HG03139 (cell line): ENCODE measurements around the gene NT5C3B.
"Not testable (repeated sequence)": the region's sequence is repeated elsewhere in the genome, so short reads cannot be mapped to it uniquely, and the experiment has no call there.

Experiments used
- ATAC-seq: cut with Tn5 transposase; IDR thresholded peaks from one replicate; pipeline ENCODE4 v1.9.1; 2021; ENCODE audit not compliant: unreplicated experiment

NT5C3B gene

GRCh38 chr17:41835800-41836549, at the start of gene NT5C3B:
TSS of gene NT5C3B (minus strand) at chr17:41836232. CDS start at chr17:41836193, 39 bp downstream.
- no peak for ATAC-seq

- no peak for ATAC-seq
Observed at GRCh38 chr17:41885733-41886132, 49.7 kb upstream of the NT5C3B start.

GRCh38 chr17:41882756-41883155, 46.7 kb upstream of the NT5C3B start:
- ATAC-seq = no peak

- no peak for ATAC-seq
Observed at GRCh38 chr17:41880130-41880529, 44.1 kb upstream of the NT5C3B start.

- ATAC-seq = not testable (repeated sequence)
Observed at GRCh38 chr17:41874293-41874670, 38.2 kb upstream of the NT5C3B start.

- no peak for ATAC-seq
Observed at GRCh38 chr17:41873559-41874292, 37.7 kb upstream of the NT5C3B start.

GRCh38 chr17:41871789-41872188, 35.8 kb upstream of the NT5C3B start:
- no peak for ATAC-seq

GRCh38 chr17:41870627-41871026, 34.6 kb upstream of the NT5C3B start:
- ATAC-seq = no peak

- no peak for ATAC-seq
Observed at GRCh38 chr17:41870097-41870496, 34.1 kb upstream of the NT5C3B start.

- no peak for ATAC-seq
Observed at GRCh38 chr17:41869426-41869825, 33.4 kb upstream of the NT5C3B start.

GRCh38 chr17:41868568-41868967, 32.5 kb upstream of the NT5C3B start:
- no peak for ATAC-seq

- peak; percentile 9 for ATAC-seq
Observed at GRCh38 chr17:41865596-41865893, 29.5 kb upstream of the NT5C3B start.

GRCh38 chr17:41864836-41865595, 29.0 kb upstream of the NT5C3B start, which contains the start of gene KLHL11:
TSS of gene KLHL11 (minus strand) at chr17:41865423. CDS start at chr17:41865370, 53 bp downstream.
- ATAC-seq = peak; percentile 74

- peak; percentile 5 for ATAC-seq
Observed at GRCh38 chr17:41864498-41864835, 28.4 kb upstream of the NT5C3B start.

- ATAC-seq = no peak
Observed at GRCh38 chr17:41863074-41863848, 27.2 kb upstream of the NT5C3B start.

- no peak for ATAC-seq
Observed at GRCh38 chr17:41860254-41860931, 24.4 kb upstream of the NT5C3B start.

GRCh38 chr17:41851382-41851781, 15.3 kb upstream of the NT5C3B start:
- ATAC-seq = not testable (repeated sequence)

GRCh38 chr17:41849251-41849990, 13.4 kb upstream of the NT5C3B start:
- ATAC-seq = no peak

GRCh38 chr17:41848788-41849187, 12.8 kb upstream of the NT5C3B start:
- no peak for ATAC-seq

- ATAC-seq = no peak
Observed at GRCh38 chr17:41844971-41845370, 8.9 kb upstream of the NT5C3B start.
